Activated T-cell treated with anti-CD3 and anti-CD28 coated beads, Interleukin-2, amount 50 U/mL, for 1 hour (primary cell): ENCODE measurements around the gene DRC1.
A peak's percentile ranks its signal among the peaks of the same experiment; 100 is the strongest.
"Not testable (repeated sequence)": the region's sequence is repeated elsewhere in the genome, so short reads cannot be mapped to it uniquely, and the experiment has no call there.

Source experiments
- DNase-seq: peaks from one replicate; pipeline ENCODE4 v3.0.0-alpha.2; 2020

The DRC1 gene

DNA sequence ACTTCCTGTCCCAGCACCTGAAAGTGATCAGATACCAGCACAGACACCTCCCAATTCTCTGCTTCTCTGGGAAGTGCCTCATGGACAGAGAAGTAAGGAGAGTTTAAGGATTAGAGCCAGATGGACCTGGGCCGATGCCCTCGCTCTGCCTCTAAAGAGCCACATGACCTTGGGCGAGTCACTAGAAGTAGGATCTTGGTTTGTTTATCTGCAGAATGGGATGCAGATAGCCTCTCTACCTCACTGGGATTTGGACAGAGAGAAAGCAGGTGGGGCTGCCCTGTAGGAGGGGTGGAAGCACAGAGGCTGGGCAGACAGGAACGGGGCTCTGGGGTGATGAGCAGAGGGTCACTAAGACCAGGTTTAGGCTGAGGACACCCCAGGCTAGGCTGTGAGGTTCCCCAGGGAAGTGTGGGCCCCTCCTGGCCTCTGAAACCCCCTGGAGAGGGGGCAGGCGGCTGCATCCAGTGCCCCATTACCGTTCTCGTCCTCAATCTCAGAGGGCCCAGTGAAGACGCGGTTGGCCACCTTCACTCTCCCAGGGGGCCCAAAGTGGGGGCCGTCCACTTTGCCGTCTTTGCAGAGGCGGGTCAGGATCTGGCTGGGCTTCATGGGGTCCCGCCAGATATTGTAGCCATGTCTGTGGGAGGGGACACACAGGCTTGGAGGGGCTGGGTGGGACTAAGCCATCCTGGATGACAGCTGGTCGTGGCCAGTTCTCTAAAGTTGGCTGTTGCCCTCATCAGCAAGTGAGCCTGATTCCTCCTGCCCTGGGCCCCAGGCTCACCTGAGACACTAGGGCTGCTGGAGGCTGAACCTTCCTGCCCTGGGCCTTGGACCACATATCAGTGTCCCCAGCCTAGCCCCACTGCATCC is 62.9 kb downstream of the DRC1 start:
- no peak for DNase-seq

DNA sequence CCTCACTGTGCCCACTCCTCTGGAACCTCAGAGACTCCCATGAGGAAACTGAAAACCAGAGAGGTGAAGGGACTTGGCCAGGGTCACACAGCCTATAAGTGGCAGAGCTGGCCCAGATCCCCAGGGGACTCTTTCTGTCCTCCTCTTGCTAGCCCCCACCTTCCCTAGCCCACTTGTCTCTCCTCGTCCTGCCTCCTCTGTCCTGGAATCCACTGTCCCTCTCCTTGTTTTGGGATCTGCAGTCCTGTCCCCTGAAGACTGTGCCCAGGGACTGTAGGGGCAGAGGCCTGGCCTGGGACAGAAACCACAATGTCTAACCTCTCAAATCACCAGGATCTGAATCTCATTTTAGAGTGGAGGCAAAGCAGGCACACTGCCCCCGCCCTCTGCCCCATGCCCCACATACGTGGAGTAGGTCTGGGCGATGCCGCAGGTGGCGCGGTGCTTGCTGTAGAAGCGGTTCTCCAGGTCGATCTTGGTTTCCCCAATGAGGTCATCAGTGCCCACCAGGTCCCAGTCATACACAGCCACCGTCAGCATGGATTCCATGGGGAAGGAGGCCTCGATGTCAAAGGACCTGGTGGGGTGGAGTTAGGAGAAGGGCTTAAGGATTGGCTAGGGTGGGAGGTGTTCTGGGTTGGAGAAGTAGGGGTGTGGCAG is 63.7 kb downstream of the DRC1 start:
- no peak for DNase-seq

DNA sequence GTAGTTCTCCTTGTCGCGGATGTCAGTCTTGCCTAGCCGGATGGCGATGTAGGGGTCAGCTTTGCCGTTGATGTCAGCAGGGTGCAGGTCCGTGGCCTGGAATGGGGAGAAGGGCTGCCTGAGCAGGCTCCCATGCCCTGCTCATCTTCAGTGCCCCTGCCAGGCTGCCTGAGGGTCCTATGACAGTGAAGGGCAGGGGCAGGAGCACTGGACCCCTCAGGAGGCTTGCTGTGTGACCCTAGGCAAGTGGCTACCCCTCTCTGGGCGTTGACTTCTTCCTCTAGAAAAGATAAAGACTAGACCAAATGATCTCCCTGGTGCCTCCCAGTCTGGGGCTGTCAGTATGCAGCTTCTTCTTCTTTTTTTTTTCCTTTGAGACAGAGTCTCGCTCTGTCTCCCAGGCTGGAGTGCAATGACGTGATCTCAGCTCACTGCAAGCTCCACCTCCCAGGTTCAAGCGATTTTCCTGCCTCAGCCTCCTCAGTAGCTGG is 64.3 kb downstream of the DRC1 start:
- no peak for DNase-seq

DNA sequence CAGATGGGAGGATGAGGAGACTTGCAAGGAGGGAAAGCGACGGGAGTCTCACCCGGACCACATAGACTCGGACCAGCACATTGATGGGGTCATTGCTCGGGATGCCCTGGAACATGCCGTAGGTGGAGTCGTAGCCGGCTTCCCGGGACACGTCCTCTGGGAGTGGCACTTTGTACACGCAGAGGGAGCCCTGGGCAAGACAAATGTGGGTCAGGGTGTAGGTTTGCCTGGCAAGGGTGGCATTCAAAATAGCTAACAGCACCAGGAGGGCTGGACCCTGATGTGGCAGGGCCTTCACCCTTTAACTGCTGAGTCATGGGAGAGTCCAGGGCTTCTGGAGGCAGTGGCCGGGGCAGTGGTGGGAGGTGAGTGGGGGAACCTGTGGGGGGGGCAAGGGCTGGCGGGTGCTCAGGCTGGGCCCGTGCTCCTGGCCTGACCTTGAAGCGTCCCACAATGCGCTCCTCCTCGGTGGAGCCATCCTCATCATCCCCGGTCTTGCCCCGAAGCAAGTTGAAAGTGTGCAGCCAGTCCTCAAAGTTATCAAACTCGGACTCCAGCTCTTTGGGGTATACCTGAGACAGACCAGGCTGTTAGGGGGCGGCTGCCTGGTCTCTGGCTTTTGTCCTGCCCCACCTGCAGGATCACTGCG is 65.1 kb downstream of the DRC1 start:
- DNase-seq: no peak

DNA sequence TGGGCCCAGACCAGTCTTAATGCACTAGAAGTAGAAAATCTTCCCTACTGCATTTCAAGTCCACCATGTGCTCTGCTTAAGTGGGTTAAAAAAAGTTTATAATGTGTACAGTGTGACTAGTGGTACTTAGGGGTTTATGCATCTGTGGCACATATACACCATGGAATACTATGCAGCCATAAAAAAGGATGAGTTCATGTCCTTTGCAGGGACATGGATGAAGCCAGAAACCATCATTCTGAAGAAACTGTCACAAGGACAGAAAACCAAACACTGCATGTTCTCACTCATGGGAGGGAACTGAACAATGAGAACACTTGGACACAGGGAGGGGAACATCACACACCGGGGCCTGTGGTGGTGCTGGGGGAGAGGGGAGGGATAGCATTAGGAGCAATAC is 66.8 kb downstream of the DRC1 start:
- DNase-seq: not testable (repeated sequence)

DNA sequence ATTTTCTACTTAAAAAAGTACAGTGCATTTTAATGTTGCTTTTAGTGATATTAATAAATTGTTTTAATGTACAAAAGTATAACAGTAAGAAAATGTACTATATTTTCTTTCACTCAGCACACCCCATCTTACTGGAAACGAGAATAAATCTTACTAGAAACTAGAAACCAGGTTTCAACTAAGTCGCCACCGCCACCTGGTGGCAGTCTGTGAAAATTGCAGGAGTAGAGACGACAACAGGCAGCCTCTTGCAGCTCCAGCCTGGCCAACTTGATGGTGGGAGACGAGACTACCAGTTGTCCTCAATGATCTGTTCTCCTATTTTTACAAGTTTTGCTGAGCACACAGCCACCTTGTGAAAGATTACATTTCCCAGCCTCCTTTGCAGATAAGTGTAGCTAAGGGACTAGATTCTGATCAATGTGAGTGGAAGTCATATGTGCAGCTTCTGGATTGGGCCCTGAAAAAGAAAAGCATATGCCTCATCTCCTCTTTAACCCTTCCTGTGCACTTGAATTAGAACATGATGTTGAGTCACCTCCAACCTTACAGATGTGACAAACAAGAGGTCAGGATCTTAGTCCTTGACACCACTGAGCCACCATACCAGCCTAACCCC is 67.5 kb downstream of the DRC1 start:
- DNase-seq: peak; percentile 54

DNA sequence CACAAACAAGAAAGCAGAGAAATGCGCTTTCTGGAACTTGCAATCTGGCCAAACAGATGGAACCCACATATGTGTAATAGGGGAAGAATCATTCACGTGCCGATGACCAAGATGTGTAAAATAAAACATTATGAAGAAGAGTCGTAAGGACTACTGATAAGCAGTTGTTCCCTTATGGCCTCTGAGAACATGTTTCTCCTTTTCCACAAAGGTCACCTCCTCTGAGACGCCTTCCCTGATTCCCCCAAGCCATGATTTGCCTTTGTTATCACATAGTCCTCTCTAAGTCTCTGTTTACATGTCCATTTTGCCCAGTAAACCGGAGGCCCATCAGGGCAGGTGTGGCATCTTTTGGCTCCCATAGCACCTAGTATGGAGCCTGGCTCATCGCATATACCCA is 68.2 kb downstream of the DRC1 start:
- DNase-seq: no peak

DNA sequence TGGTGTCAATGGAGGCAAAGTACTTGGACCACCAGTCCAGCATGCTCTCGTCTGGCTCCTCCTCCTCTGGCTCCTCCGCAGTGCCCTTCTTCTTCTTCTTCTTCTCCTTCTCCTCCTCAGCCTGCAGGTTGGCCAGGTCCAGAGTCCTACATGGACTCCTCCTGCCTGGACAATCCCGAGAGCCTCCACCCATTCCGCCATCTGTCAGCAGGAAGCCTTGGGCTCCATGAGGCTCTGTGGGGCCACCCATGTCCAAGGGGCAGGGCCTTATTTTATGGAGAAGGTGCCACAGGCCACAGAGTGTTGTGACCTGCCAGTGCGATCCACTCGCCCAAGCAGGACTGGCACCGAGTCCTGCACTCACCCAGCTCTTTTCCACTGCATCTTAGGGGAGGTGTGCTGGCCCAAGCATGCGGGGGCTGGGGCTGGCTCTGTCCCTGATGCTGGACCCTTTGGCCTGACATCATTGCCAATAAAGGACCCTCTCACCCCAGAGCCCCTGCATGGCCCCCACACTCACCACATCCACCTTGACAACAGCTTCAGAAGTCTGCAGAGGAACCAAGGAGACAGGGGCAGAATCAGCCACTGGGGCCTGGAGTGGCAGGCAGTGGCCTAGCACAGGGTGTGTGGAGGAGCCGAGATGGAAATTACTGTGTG is 69.0 kb downstream of the DRC1 start:
- no peak for DNase-seq

DNA sequence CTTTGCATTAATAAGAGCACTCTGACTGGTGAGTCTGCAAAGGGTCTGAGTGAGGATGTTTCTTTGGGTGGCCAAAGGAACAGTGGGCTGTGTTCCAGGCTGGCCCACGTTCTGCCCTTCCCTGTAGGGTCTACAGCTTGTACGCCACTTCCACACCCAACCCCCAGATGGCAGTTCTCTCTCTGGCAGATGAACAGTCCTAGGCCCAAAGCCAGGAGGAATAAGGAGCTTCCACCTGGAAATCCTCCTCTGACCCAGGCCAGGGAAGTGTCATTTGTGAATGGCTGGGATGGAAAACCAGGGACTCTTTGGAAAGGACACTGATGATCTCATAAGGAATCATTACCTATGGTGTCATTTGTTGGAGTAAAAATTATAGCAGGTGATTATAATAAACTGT is 69.6 kb downstream of the DRC1 start:
- DNase-seq: no peak

DNA sequence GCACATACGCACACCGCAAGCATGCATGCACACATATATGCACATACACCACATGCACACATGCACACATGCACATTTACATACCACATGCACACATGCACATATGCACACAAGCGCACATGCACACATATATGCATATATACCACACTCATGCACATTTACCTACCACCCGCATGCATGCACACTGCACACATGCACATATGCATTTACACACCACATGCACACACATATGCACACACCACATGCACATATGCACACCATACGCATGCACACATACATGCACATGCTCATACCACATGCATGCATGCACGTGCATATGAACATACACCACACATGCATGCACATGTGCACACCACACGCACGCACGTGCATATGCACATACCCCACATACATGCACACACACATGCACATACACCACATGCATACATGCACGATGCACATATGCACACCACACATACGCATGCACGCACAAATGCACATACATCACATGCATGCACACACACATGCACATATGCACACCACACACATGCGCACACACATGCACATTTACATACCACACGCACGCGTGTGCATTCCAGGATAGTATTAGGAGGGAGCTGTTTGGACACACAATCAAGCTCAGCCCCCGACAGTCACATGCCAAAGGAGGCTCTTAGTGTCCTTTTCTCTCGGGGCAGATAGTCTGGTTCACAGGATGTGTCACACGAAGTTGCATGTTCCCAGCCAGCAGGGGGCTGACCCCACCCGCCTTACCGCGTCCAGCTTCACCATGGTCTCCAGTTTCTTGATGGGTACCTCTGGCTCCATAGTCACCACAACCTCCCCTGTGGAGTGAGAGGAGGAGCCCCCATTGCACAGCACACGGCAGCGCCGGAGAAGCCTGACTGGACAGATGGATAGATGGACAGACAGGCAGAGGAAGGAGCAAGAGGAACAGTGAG is 70.3 kb downstream of the DRC1 start:
- no peak for DNase-seq

DNA sequence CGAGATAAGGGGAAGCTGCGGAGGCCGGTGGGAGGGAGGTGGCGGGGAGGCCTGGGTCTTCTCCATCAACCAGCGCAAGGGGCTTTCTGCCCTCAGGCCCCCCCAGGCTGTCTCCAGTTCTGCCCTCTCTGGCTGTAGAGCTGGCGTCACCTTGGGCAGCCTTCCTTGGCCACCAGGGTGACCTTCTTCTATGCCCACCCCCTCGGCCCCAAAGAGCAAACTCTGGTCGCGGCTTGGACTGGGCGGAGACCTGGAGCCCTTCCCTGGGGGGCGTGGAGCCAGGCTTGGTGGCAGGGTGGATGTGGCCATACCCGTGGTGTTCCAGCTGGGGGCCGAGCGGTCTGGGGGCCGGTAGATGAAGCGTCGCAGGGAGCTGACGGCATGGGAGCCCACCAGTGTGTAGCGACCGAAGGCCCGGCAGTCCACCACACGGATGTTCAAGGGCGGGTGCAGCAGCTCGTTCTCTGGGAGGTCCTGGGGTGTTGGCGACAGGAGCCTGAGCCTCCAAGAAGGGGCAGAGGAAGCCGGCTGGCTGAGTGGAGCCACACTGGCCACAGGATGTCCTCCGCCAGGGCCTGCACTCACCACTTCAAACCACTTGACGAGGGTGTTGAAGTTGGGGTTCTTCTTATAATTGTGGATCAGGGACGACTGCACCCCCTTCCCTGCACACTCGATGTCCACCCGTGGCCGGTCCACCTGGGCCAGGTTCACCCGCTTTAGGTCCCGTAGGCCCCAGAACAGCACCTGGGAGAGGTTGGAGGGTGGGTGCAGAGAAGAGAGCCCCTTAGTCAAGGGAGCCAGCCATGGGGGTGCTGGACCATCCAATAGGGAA is 71.3 kb downstream of the DRC1 start:
- no peak for DNase-seq

DNA sequence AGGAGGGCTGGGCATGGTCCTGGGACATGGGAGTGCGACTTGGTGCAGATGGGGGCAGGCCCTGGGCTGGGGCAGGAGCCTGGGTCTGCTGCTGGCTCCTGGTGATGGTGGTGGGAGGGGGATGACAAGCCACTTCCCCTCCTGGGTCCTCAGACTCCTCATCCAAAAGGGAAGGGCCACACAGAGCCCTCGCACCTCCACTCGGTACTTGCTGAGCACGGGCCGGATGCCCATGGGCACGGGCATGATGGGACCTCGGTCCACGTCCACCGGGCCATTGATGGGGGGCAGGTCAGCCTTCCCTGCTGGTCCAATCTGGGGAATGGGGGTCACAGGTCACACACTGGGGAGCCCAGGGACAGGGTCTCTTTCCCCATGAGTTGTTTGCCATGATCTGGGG is 72.1 kb downstream of the DRC1 start:
- DNase-seq: no peak

DNA sequence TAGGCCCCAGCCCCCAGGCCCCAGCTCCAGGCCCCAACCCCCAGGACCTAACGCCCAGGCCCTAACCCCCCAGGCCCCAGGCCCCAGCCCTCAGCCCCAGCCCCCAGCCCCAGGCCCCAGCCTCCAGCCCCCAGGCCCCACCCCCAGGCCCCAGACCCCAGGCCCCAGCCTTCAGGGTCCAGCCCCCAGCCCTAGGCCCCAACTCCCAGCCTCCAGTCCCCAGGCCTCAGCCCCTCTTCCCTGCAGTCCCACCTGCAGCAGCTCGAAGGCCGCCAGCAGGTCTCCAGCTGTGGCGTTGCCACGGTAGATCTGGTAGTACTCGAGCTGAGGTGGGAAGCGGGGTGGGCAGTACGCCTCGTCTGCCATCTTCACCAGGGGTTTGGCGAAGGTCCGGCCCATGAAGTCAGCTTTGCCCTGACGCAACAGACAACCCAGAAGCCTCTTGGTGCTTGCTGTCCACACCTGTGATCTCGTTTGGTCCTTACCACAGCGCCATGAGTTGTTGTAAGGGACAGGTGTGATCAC is 72.6 kb downstream of the DRC1 start:
- DNase-seq: no peak

DNA sequence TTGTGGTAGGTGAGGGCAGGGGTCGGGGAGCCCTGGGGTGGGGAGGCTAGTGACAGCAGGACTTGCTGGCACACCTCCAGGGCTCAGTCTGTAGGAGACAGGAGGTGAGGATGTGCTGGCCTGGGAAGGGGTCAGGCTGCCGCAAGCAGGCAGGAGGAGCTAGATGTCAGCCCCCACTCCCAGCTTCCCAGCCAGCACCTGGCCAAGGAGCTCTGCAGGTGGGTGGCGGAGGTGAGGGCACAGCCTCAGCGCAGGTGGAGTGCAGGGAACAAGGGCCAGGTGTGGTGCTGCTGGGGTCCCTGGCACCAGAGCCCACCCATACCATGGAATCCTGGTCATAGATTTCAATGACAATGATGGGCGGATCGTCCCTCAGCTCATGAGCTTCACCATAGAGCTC is 73.3 kb downstream of the DRC1 start:
- DNase-seq: no peak

DNA sequence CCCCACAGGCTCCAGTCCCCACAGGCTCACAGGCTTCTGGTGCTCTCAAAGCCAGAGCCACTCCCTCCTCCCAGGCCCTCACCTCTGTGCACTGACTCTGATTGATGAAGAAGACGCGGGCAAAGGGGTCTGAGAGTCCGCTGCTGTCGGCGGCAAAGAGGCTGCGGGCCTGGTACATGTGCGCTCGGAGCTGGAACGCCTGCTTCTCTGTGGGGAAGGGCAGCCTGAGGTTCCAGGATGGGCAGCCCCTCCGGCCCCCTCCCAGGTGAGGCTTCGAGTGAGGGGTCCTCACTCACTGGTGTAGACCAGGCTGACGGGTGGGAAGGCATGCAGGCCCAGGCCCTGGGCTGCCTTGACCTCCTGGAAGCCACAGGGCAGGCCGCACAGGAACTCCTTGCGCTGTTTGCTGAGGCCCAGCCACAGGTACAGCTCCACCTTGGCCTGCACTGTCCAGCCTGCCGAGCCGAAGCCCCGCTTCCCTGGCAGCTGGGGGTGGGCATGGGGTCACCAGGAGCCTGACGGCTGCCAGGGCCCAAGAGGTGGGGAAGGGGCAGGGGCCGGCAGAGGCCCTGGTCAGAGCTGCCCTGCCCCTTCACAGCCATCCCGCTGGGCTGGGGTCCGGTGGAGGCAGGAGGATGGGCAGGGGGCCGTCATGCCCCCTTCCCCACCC is 74.2 kb downstream of the DRC1 start:
- DNase-seq: no peak

DNA sequence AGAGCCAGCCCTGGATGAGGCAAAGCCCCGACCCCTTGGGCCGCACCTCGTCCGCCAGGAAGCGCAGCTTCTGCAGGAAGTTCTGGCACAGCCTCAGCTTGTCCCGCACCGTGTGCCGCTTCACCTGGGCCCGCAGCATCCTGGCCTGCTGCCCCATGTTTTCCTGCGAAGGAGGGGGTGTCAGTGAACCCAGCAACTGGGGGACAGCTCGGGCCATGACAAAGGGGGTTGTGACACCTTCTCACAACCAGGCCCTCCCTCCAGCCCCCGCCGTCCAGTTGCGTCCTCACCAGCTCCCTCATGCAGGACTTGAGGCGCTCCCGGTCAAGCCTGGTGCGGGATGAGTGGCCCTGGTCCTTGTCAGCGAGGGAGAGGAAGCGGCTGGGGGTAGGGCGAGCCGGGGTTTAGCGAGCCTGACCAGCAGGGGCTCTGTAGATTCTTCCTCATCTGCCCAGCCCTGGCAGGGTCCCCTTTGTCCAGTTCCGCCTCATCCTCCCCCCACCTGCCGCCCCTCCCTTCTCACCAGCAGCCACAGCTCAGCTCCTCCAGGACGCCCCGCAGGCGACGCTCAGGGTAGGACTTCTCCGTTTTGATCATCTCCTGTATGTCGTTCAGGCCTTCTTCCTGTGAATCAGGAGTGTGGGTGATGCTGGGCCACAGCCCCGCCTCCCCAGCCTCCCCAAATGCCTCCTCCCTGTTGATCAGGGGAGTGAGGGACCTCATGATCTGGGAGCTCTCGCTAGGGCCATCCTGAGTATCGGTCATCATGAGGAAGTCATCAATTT is 75.6 kb downstream of the DRC1 start:
- no peak for DNase-seq

DNA sequence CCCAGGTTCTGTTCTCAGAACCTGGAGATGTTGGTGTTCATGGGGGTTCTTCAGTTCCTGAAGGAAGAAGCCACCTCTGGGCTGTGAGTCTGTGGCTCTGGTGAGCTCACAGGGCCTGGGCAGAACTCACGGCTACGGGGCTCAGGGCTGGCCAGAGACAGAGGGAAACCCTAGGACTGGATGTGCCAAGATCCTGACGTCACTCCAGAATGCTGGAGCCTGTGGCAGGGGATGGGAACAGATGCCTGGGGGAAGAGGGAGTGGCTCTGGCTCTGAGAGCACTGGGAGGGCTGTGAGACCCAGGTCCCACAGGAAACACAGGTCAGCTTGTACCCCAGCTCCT is 76.2 kb downstream of the DRC1 start, which contains the start of gene OTOF:
TSS of gene OTOF (minus strand) at position 214 of the 343 bp plus-strand sequence.
- DNase-seq: no peak

DNA sequence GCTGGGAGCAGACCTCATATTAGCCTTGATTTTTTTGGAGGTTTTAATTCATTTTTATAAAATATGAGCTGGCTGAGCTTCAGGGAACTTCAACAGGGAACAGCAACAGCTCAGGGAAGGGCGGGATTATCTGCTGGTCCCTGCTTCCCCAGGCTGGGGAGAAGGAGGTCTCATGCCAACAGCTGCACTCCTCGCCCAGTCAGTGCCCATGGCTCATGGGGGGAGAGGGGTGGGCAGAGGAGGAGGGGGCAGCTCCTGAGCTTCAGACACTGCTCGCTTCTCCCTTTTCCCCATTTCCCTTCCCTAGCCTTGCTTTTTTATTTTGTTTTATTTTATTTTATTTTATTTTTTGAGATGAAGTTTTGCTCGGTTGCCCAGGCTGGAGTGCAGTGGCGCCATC is 76.6 kb downstream of the DRC1 start:
- no peak for DNase-seq
